HepG2 (cell line): ENCODE measurements around the gene RAB3C. TPM values are rescaled to one million over a fixed set of nuclear protein-coding genes. Genes with fewer than 3 reads are reported as not detected.
A peak's percentile ranks its signal among the peaks of the same experiment; 100 is the strongest.

Source experiments
- ATAC-seq: fragments of 200-7000 bp; cut with Tn5 transposase; 3 replicates; pipeline ENCODE4 v1.9.1; 2020; ENCODE audit warnings: mild to moderate bottlenecking, moderate library complexity
- BruUV-seq: library from RNA; stranded (reverse); fragments of 400-500 nt; replicated peaks from 2 replicates; lab custom pipeline; 2021; lab: Mats Ljungman, UMichigan
- CTCF ChIA-PET: fragments of 300-600 bp; formaldehyde crosslinking; extraction: SDS; loops from one replicate; lab custom pipeline; 2021; ENCODE audit warnings: low total read pairs, inconsistent platforms, low intra/inter-chr PET ratio; lab: Yijun Ruan, JAX
- POLR2A ChIA-PET: fragments of 350-600 bp; sonication (Branson Sonifier 250); formaldehyde crosslinking; loops from one replicate; lab custom pipeline; 2020; ENCODE audit warnings: antibody characterized with exemption, inconsistent platforms; lab: Yijun Ruan, JAX
- DNase-seq: peaks from one replicate; pipeline ENCODE4 v3.0.0-alpha.2; 2015; ENCODE audit warnings: low spot score
- FAIRE-seq: peaks from 3 replicates; lab custom pipeline; 2011; peaks lifted over from hg19 to GRCh38; lab: Jason Lieb, UNC
- H2AFZ ChIP-seq: one replicate; pipeline ENCODE4 v1.6.1; 2011; ENCODE audit warnings: low read length, inconsistent platforms
- H3K27ac ChIP-seq: fragments of 300-600 bp; 3 replicates; pipeline ENCODE4 v1.8.0; 2011; ENCODE audit warnings: mixed run types, mild to moderate bottlenecking, mixed read lengths, low read length, inconsistent platforms; ENCODE audit not compliant: insufficient read depth; ENCODE audit errors: extremely low read length
- H3K27me3 ChIP-seq, 2 experiments: fragments of 200-600 bp in 1 of 2; 2 replicates in 1 of 2; 3 replicates in 1 of 2; pipeline versions ENCODE4 v1.6.0 to v1.8.0; 2011; ENCODE audit warnings: low read length in 2 of 2, mild to moderate bottlenecking in 2 of 2, moderate library complexity in 2 of 2, inconsistent platforms in 1 of 2; ENCODE audit not compliant: insufficient read depth in 2 of 2, control insufficient read depth in 1 of 2
- H3K36me3 ChIP-seq, 2 experiments: fragments of 200-600 bp in 1 of 2; replicated peaks in 1 of 2; 2 replicates in 1 of 2; 3 replicates in 1 of 2; pipeline versions ENCODE4 v1.5.1 to v1.8.0; 2011; ENCODE audit warnings: low read length in 2 of 2, inconsistent platforms in 1 of 2; ENCODE audit not compliant: insufficient read depth in 2 of 2, control insufficient read depth in 1 of 2
- H3K4me1 ChIP-seq: 2 replicates; pipeline ENCODE4 v1.5.1; 2012; ENCODE audit warnings: low read length, inconsistent platforms; ENCODE audit not compliant: insufficient read depth
- H3K4me2 ChIP-seq: 2 replicates; pipeline ENCODE4 v1.6.0; 2011; ENCODE audit warnings: low read depth, low read length, inconsistent platforms
- H3K4me3 ChIP-seq, 3 experiments: fragments of 200-600 bp in 1 of 3; sonication (generic), shearing (Covaris generic) in 1 of 3; replicated peaks in 1 of 3; 2 replicates each; pipeline ENCODE4 v1.5.1; 2011 to 2016; ENCODE audit warnings: low read length in 3 of 3, inconsistent platforms in 2 of 3, low read depth in 2 of 3, mild to moderate bottlenecking in 2 of 3, control low read depth in 1 of 3, mixed read lengths in 1 of 3; ENCODE audit not compliant: insufficient read depth in 1 of 3
- H3K79me2 ChIP-seq: one replicate; pipeline ENCODE4 v1.6.1; 2011; ENCODE audit warnings: low read length, inconsistent platforms; ENCODE audit not compliant: insufficient read depth
- H3K9ac ChIP-seq: 2 replicates; pipeline ENCODE4 v1.6.0; 2011; ENCODE audit warnings: mild to moderate bottlenecking, low read depth, low read length, inconsistent platforms; ENCODE audit not compliant: insufficient read depth
- H3K9me3 ChIP-seq: 2 replicates; pipeline ENCODE4 v1.5.1; 2012; ENCODE audit warnings: mild to moderate bottlenecking, low read length
- H4K20me1 ChIP-seq: 2 replicates; pipeline ENCODE4 v1.6.0; 2011; ENCODE audit warnings: inconsistent platforms, mild to moderate bottlenecking, low read length, moderate library complexity; ENCODE audit not compliant: insufficient read depth
- AGO2 ChIP-seq: fragments of 200-400 bp; formaldehyde crosslinking; optimal IDR thresholded peaks from 2 replicates; pipeline ENCODE3; 2017; ENCODE audit warnings: mild to moderate bottlenecking, low read depth, low read length, moderate library complexity
- CTCF ChIP-seq: sonication (generic); formaldehyde crosslinking; IDR thresholded peaks from 2 replicates; pipeline ENCODE4 v1.5.0; 2020; ENCODE audit warnings: mild to moderate bottlenecking, missing genetic modification reagents, moderate library complexity
- NFIB ChIP-seq: sonication (generic); formaldehyde crosslinking; IDR thresholded peaks from 2 replicates; pipeline ENCODE4 v1.9.0; 2021; ENCODE audit warnings: missing genetic modification reagents, mild to moderate bottlenecking, borderline replicate concordance
- PTBP1 ChIP-seq: fragments of 200-400 bp; formaldehyde crosslinking; IDR thresholded peaks from 2 replicates; pipeline ENCODE4 v1.6.1; 2018; ENCODE audit warnings: low read length, low read depth; ENCODE audit not compliant: poor library complexity, severe bottlenecking
- RBM39 ChIP-seq: fragments of 200-400 bp; formaldehyde crosslinking; IDR thresholded peaks from one replicate; pipeline ENCODE4 v1.6.1; 2018; ENCODE audit warnings: antibody characterized with exemption, mild to moderate bottlenecking, low read depth, low read length; ENCODE audit not compliant: poor library complexity, severe bottlenecking
- SCMH1 ChIP-seq: sonication (generic); formaldehyde crosslinking; IDR thresholded peaks from 2 replicates; pipeline ENCODE4 v1.9.0; 2021; ENCODE audit warnings: missing genetic modification reagents, mild to moderate bottlenecking, borderline replicate concordance
- SPEN ChIP-seq: sonication (generic); formaldehyde crosslinking; IDR thresholded peaks from 2 replicates; pipeline ENCODE4 v1.5.1; 2020; ENCODE audit warnings: low read depth, mild to moderate bottlenecking, missing genetic modification reagents
- USF2 ChIP-seq, 2 experiments: sonication (generic) in 1 of 2; formaldehyde crosslinking in 1 of 2; IDR thresholded peaks; 2 replicates each; pipeline versions ENCODE4 v1.5.1 to v1.6.1; 2011 to 2020; ENCODE audit warnings: borderline replicate concordance in 1 of 2, low read depth in 1 of 2, low read length in 1 of 2, mild to moderate bottlenecking in 1 of 2, missing genetic modification reagents in 1 of 2, moderate library complexity in 1 of 2
- WIZ ChIP-seq: sonication (generic); formaldehyde crosslinking; IDR thresholded peaks from 2 replicates; pipeline ENCODE4 v1.5.1; 2020; ENCODE audit warnings: mild to moderate bottlenecking, missing genetic modification reagents
- ZNF280D ChIP-seq: sonication (generic); formaldehyde crosslinking; IDR thresholded peaks from 2 replicates; pipeline ENCODE4 v1.5.1; 2020; ENCODE audit warnings: mild to moderate bottlenecking, missing genetic modification reagents
- ZNF329 ChIP-seq: sonication (generic); formaldehyde crosslinking; IDR thresholded peaks from 2 replicates; pipeline ENCODE4 v1.9.0; 2021; ENCODE audit warnings: low read depth, mild to moderate bottlenecking, missing genetic modification reagents
- ZNF549 ChIP-seq: sonication (generic); formaldehyde crosslinking; IDR thresholded peaks from 2 replicates; pipeline ENCODE4 v1.5.0; 2020; ENCODE audit warnings: missing genetic modification reagents
- ZNF770 ChIP-seq: sonication (generic); formaldehyde crosslinking; IDR thresholded peaks from 2 replicates; pipeline ENCODE4 v1.5.0; 2020; ENCODE audit warnings: mild to moderate bottlenecking, missing genetic modification reagents
- WGBS: methylation state at CpG from one replicate; pipeline ENCODE4 v1.1.6; 2017; ENCODE audit warnings: low lambda C conversion rate; 5-methylcytosine and 5-hydroxymethylcytosine counted together
- in situ Hi-C: cut with HindIII; loops from 2 replicates; pipeline ENCODE4 v1.10.0; 2017; ENCODE audit warnings: low pct_unique_long_range_greater_than_20kb; ENCODE audit not compliant: extremely low pct_ligation_motif_present
- intact Hi-C: fragments of 100-400 bp; cut with micrococcal nuclease; formaldehyde crosslinking; loops from one replicate; pipeline ENCODE4 v1.10.0; 2022; ENCODE audit not compliant: unreplicated experiment
- polyA plus RNA-seq, 8 experiments: library from polyadenylated mRNA; depleted of rRNA in 3 of 8; stranded (reverse) in 7 of 8; unstranded in 1 of 8; fragments of >200 nt; fragmentation: Illumina TruSeq in 4 of 8; extraction: Trizol in 4 of 8; gene quantifications; 2 replicates each; pipeline versions ENCODE4 v1.2.1 to v1.2.3, GENCODE V29; 2011 to 2016; ENCODE audit warnings: low read depth in 4 of 8, missing spikeins in 1 of 8, mixed read lengths in 1 of 8; ENCODE audit not compliant: insufficient read depth in 1 of 8
- total RNA-seq, 5 experiments: library from RNA; depleted of rRNA; stranded (reverse); fragments of >200 nt; fragmentation: Illumina TruSeq; extraction: Trizol; gene quantifications; 2 replicates each; pipeline ENCODE4 v1.2.3, GENCODE V29; 2016; ENCODE audit warnings: low read depth in 1 of 5

The RAB3C gene
- total and polyA plus RNA-seq, 2 of the 13 experiments (the other 11 are each of a cell fraction or from before 2014, with no cell fraction given), result not detected

- H3K9ac ChIP-seq, result no peak overlapping the region
- H3K4me3 ChIP-seq, result 0 out of 6 replicates have a peak overlapping the region, but pooled peaks of 1 of the 3 experiments have one; percentile 22
- H3K27ac ChIP-seq, result no peak overlapping the region
- CTCF ChIA-PET, result no interaction called here
- H3K36me3 ChIP-seq, result no peaks in the 10 kb centered on the region
- intact Hi-C loops (no loop called here), in situ Hi-C loops (no loop called here)
- no peaks in the 10 kb centered on the region for H3K9me3 ChIP-seq
- peak overlapping the region; percentile 58 for H3K4me2 ChIP-seq
- H2AFZ ChIP-seq, result no peak overlapping the region
- ATAC-seq, result no peak
- FAIRE-seq, result no peak
- H3K4me1 ChIP-seq, result no peaks in the 10 kb centered on the region
- no TSS peak for BruUV-seq
- no peaks in the 10 kb centered on the region for H4K20me1 ChIP-seq
- POLR2A ChIA-PET, result no interaction called here
- H3K79me2 ChIP-seq, result no peaks in the 10 kb centered on the region
- 88% methylated on average over 2 of the region's 2 CpGs for WGBS
- H3K27me3 ChIP-seq, result no peaks in the 10 kb centered on the region
- no peak for DNase-seq
- TF ChIP-seq PTBP1 (no peak), WIZ (CRISPR knock-in tag) (no peak), NFIB (CRISPR knock-in tag) (no peak), USF2 (IDR thresholded peaks at IDR 0.05; ENCODE audit: low read depth, low read length) (no peak), USF2 (CRISPR knock-in tag; IDR thresholded peaks at IDR 0.05; ENCODE audit: borderline replicate concordance) (no peak), CTCF (no peak), ZNF549 (no peak), AGO2 (no peak), SCMH1 (CRISPR knock-in tag) (no peak), SPEN (CRISPR knock-in tag) (no peak), RBM39 (no peak), ZNF329 (CRISPR knock-in tag) (no peak), ZNF770 (CRISPR knock-in tag) (no peak), ZNF280D (no peak)
Observed at GRCh38 chr5:58760222-58760621, 177.3 kb downstream of the RAB3C start.
